GM12878 (cell line): ENCODE results near the gene ZBTB16. TPM values are rescaled to one million over a fixed set of nuclear protein-coding genes. Genes with fewer than 3 reads are reported as not detected.

ENCODE experiments used
- ATAC-seq: fragments of 200-7000 bp; cut with Tn5 transposase; 3 replicates; pipeline ENCODE4 v1.9.1; 2020; ENCODE audit warnings: mild to moderate bottlenecking, moderate library complexity
- BruUV-seq: library from RNA; stranded (reverse); fragments of 400-500 nt; replicated peaks from 2 replicates; lab custom pipeline; 2021; lab: Mats Ljungman, UMichigan
- CTCF ChIA-PET: fragments of 300-600 bp; sonication (Branson Sonifier 250); formaldehyde crosslinking; extraction: SDS; loops from one replicate; lab custom pipeline; 2021; ENCODE audit warnings: inconsistent platforms; lab: Yijun Ruan, JAX
- POLR2A ChIA-PET: fragments of 350-600 bp; formaldehyde crosslinking; extraction: SDS; loops from one replicate; lab custom pipeline; 2021; ENCODE audit warnings: inconsistent platforms; lab: Charles Lee
- RAD21 ChIA-PET: fragments of 300-600 bp; sonication (Branson Sonifier 250); formaldehyde crosslinking; loops from one replicate; lab custom pipeline; 2023; ENCODE audit warnings: antibody characterized with exemption; ENCODE audit not compliant: unreplicated experiment; lab: Charles Lee
- SMC1A ChIA-PET: fragments of 300-600 bp; sonication (Branson Sonifier 250); formaldehyde crosslinking; loops from one replicate; lab custom pipeline; 2023; ENCODE audit not compliant: unreplicated experiment, uncharacterized antibody; lab: Charles Lee
- DNase-seq: peaks from one replicate; pipeline ENCODE4 v3.0.0-alpha.2; 2011; ENCODE audit warnings: low read depth, low spot score
- FAIRE-seq: peaks from 3 replicates; lab custom pipeline; 2011; peaks lifted over from hg19 to GRCh38; lab: Jason Lieb, UNC
- H2AFZ ChIP-seq: 2 replicates; pipeline ENCODE4 v1.6.0; 2011; ENCODE audit warnings: low read depth, low read length, control low read depth; ENCODE audit not compliant: control insufficient read depth
- H3K27ac ChIP-seq: 2 replicates; pipeline ENCODE4 v1.5.1; 2011; ENCODE audit warnings: control low read depth; ENCODE audit not compliant: control insufficient read depth, insufficient read depth
- H3K27me3 ChIP-seq, 2 experiments: replicated peaks in 1 of 2; 2 replicates each; pipeline versions ENCODE4 v1.6.0 to v1.6.1; 2011; ENCODE audit warnings: low read length in 1 of 2; ENCODE audit not compliant: control insufficient read depth in 2 of 2, insufficient read depth in 2 of 2
- H3K36me3 ChIP-seq, 2 experiments: 2 replicates each; pipeline ENCODE4 v1.5.1; 2011; ENCODE audit warnings: low read length in 1 of 2; ENCODE audit not compliant: control insufficient read depth in 2 of 2, insufficient read depth in 2 of 2
- H3K4me1 ChIP-seq: 2 replicates; pipeline ENCODE4 v1.6.1; 2011; ENCODE audit warnings: mild to moderate bottlenecking, low read length, moderate library complexity, mixed read lengths; ENCODE audit not compliant: control insufficient read depth, insufficient read depth
- H3K4me2 ChIP-seq: 2 replicates; pipeline ENCODE4 v1.6.0; 2011; ENCODE audit warnings: control low read depth; ENCODE audit not compliant: control insufficient read depth, insufficient read depth
- H3K4me3 ChIP-seq: fragments of 200-600 bp; sonication (generic); 2 replicates; pipeline ENCODE4 v1.5.1; 2016
- H3K79me2 ChIP-seq: 2 replicates; pipeline ENCODE4 v1.6.0; 2011; ENCODE audit warnings: low read length; ENCODE audit not compliant: control insufficient read depth, insufficient read depth
- H3K9ac ChIP-seq: 2 replicates; pipeline ENCODE4 v1.8.0; 2011; ENCODE audit warnings: low read length, control low read depth, mixed read lengths; ENCODE audit not compliant: control insufficient read depth, insufficient read depth
- H3K9me3 ChIP-seq: replicated peaks from 3 replicates; pipeline ENCODE4 v1.5.1; 2011; ENCODE audit warnings: mild to moderate bottlenecking, low read length; ENCODE audit not compliant: control insufficient read depth, insufficient read depth
- H4K20me1 ChIP-seq: 2 replicates; pipeline ENCODE4 v1.6.0; 2011; ENCODE audit not compliant: control insufficient read depth, insufficient read depth
- BCL11A ChIP-seq: IDR thresholded peaks from 2 replicates; pipeline ENCODE4 v1.6.1; 2011; ENCODE audit warnings: low read depth, low read length
- CBFB ChIP-seq: IDR thresholded peaks from 2 replicates; pipeline ENCODE4 v1.6.1; 2016; ENCODE audit warnings: antibody characterized with exemption, low read depth
- CREM ChIP-seq: IDR thresholded peaks from 2 replicates; pipeline ENCODE4 v1.6.1; 2014; ENCODE audit warnings: antibody characterized with exemption, low read depth
- ETV6 ChIP-seq, 2 experiments: fragments of 450-650 bp in 1 of 2; IDR thresholded peaks in 1 of 2; conservative IDR thresholded peaks in 1 of 2; 2 replicates each; pipeline ENCODE4 v1.6.1; 2014; ENCODE audit warnings: antibody characterized with exemption in 1 of 2, borderline replicate concordance in 1 of 2, low read depth in 1 of 2, mild to moderate bottlenecking in 1 of 2, moderate library complexity in 1 of 2
- JUND ChIP-seq: IDR thresholded peaks from 2 replicates; pipeline ENCODE4 v1.6.1; 2012; ENCODE audit warnings: low read depth, mild to moderate bottlenecking, low read length, improper control_type of control experiment, moderate library complexity
- KAT2A ChIP-seq: conservative IDR thresholded peaks from 2 replicates; pipeline ENCODE4 v1.6.1; 2011; ENCODE audit warnings: low read depth, low read length; ENCODE audit not compliant: control insufficient read depth
- NFYA ChIP-seq: IDR thresholded peaks from 2 replicates; pipeline ENCODE4 v1.6.1; 2011; ENCODE audit warnings: low read depth, mild to moderate bottlenecking, low read length, improper control_type of control experiment, borderline replicate concordance
- NRF1 ChIP-seq: conservative IDR thresholded peaks from 2 replicates; pipeline ENCODE4 v1.6.1; 2011; ENCODE audit warnings: mild to moderate bottlenecking, low read depth, low read length, improper control_type of control experiment
- RAD21 ChIP-seq: IDR thresholded peaks from 2 replicates; pipeline ENCODE4 v1.6.1; 2011; ENCODE audit warnings: mild to moderate bottlenecking, low read depth, low read length, moderate library complexity; ENCODE audit not compliant: insufficient read depth
- RBBP5 ChIP-seq: fragments of 200-600 bp; sonication (generic); conservative IDR thresholded peaks from 2 replicates; pipeline ENCODE4 v1.6.1; 2016
- REST ChIP-seq: IDR thresholded peaks from 2 replicates; pipeline ENCODE4 v1.6.1; 2012; ENCODE audit warnings: mild to moderate bottlenecking, low read depth, low read length
- SUPT20H ChIP-seq: IDR thresholded peaks from 2 replicates; pipeline ENCODE4 v1.6.1; 2011; ENCODE audit warnings: low read depth, mild to moderate bottlenecking, low read length, moderate library complexity, borderline replicate concordance; ENCODE audit not compliant: control insufficient read depth
- USF1 ChIP-seq: IDR thresholded peaks from 2 replicates; pipeline ENCODE4 v1.6.1; 2011; ENCODE audit warnings: borderline replicate concordance, low read depth, mild to moderate bottlenecking, moderate library complexity, mixed read lengths, low read length; ENCODE audit not compliant: insufficient read depth; ENCODE audit errors: extremely low read length
- WGBS: methylation state at CpG from one replicate; pipeline ENCODE4 v1.1.6; 2016; ENCODE audit warnings: low lambda C conversion rate; ENCODE audit not compliant: insufficient replicate concordance, insufficient coverage; ENCODE audit errors: missing lambda C conversion rate; 5-methylcytosine and 5-hydroxymethylcytosine counted together
- in situ Hi-C: fragments of 300-500 bp; cut with MboI; formaldehyde crosslinking; loops from 9 replicates; pipeline ENCODE4 v1.14.3; 2018; ENCODE audit warnings: mixed read lengths
- intact Hi-C: fragments of 100-400 bp; cut with micrococcal nuclease; formaldehyde crosslinking; loops from one replicate; pipeline ENCODE4 v1.14.2; 2022; ENCODE audit not compliant: unreplicated experiment
- polyA plus RNA-seq, 11 experiments: library from polyadenylated mRNA; depleted of rRNA in 4 of 11; unstranded in 6 of 11; stranded (reverse) in 5 of 11; fragments of >200 nt; fragmentation: Nextera tagmentation in 4 of 11; fragmentation: Illumina TruSeq in 1 of 11; extraction: Ambion mirVana in 4 of 11; extraction: Trizol in 1 of 11; gene quantifications; 1 replicate in 1 of 11; 2 replicates in 10 of 11; pipeline versions ENCODE4 v1.2.1 to v1.2.3, GENCODE V29; 2011 to 2016; ENCODE audit warnings: inconsistent platforms in 2 of 11, missing spikeins in 2 of 11, low read depth in 1 of 11
- total RNA-seq, 4 experiments: library from RNA; depleted of rRNA in 3 of 4; stranded (reverse); fragments of >200 nt in 3 of 4; fragmentation: Illumina TruSeq in 1 of 4; extraction: Trizol in 1 of 4; gene quantifications; 2 replicates each; pipeline versions ENCODE4 v1.2.1 to v1.2.3, GENCODE V29; 2013 to 2021

ZBTB16 gene
- total and polyA plus RNA-seq, 10 of the 15 experiments (the other 5 are each of a cell fraction or from before 2014, with no cell fraction given), result 0.38 TPM; not detected in 9

- Histone ChIP-seq H3K27ac (no peak overlapping the region), H3K79me2 (no peaks in the 10 kb centered on the region), H3K9ac (no peak overlapping the region), H3K4me1 (no peaks in the 10 kb centered on the region), H3K4me3 (no peak overlapping the region), H2AFZ (no peak overlapping the region), H4K20me1 (no peaks in the 10 kb centered on the region), H3K27me3 (no peaks in the 10 kb centered on the region), H3K4me2 (no peak overlapping the region), H3K9me3 (no peaks in the 10 kb centered on the region), H3K36me3 (no peaks in the 10 kb centered on the region)
- ChIA-PET CTCF (no interaction called here), RAD21 (no interaction called here), POLR2A (interaction anchor here (0.5 kb wide), 1 partner anchor 270 kb away, joined by 3 read pairs; no protein-coding TSS in a partner anchor), SMC1A (no interaction called here)
- no peak for TF ChIP-seq RAD21
- TF ChIP-seq BCL11A, result no peak
- TF ChIP-seq CBFB, result no peak
- no peak for TF ChIP-seq JUND
- TF ChIP-seq KAT2A, result no peak
- TF ChIP-seq USF1, result no peak
- TF ChIP-seq NRF1, result no peak
- no peak for TF ChIP-seq REST
- TF ChIP-seq CREM, result no peak
- no peak for TF ChIP-seq RBBP5
- TF ChIP-seq ETV6 (conservative IDR thresholded peaks at IDR 0.05 in 1 of 2, IDR thresholded peaks at IDR 0.05 in 1 of 2; ENCODE audit: borderline replicate concordance in 1 of 2, low read depth in 1 of 2), result no peak
- TF ChIP-seq NFYA, result no peak
- TF ChIP-seq SUPT20H, result no peak
- intact Hi-C loops (no loop called here), in situ Hi-C loops (no loop called here)
- BruUV-seq, result no TSS peak
- 19% methylated on average over 6 of the region's 6 CpGs for WGBS
- FAIRE-seq (no peak), ATAC-seq (no peak), DNase-seq (no peak)
Observed at GRCh38 chr11:114015117-114015516, 44.4 kb upstream of the ZBTB16 start.
